Upper lobe of left lung (tissue), 6 donors: ENCODE results near the gene AXIN1. TPM values are rescaled to one million over a fixed set of nuclear protein-coding genes. Genes with fewer than 3 reads are reported as not detected.
A peak's percentile ranks its signal among the peaks of the same experiment; 100 is the strongest.
"Not testable (repeated sequence)": the region's sequence is repeated elsewhere in the genome, so short reads cannot be mapped to it uniquely, and the experiment has no call there.

Experiments
- ATAC-seq, 2 donors: fragments of 200-7000 bp; cut with Tn5 transposase; one replicate each; pipeline ENCODE4 v1.9.1; 2022; ENCODE audit warnings: mild to moderate bottlenecking in 2 of 2, moderate library complexity in 2 of 2; ENCODE audit not compliant: low FRiP score in 2 of 2
- DNase-seq, 2 donors: peaks; one replicate each; pipeline ENCODE4 v3.0.0-alpha.2; 2019 to 2020
- H3K27ac ChIP-seq, 4 donors: fragments of 200-600 bp; sonication (generic); one replicate each; pipeline ENCODE4 v1.5.1; 2016 to 2019
- H3K27me3 ChIP-seq, 4 donors: fragments of 200-600 bp; sonication (generic); one replicate each; pipeline ENCODE4 v1.5.1; 2017 to 2019
- H3K36me3 ChIP-seq, 4 donors: fragments of 200-600 bp; sonication (generic); one replicate each; pipeline ENCODE4 v1.5.1; 2016 to 2019
- H3K4me1 ChIP-seq, 4 donors: fragments of 200-600 bp; sonication (generic); one replicate each; pipeline ENCODE4 v1.5.1; 2018 to 2019
- H3K4me3 ChIP-seq, 4 donors: fragments of 200-600 bp; sonication (generic); one replicate each; pipeline ENCODE4 v1.5.1; 2017 to 2019; ENCODE audit warnings: mild to moderate bottlenecking in 2 of 4, moderate library complexity in 1 of 4
- H3K9me3 ChIP-seq, 4 donors: fragments of 200-600 bp; sonication (generic); one replicate each; pipeline ENCODE4 v1.5.1; 2018 to 2019
- CTCF ChIP-seq, 6 experiments: fragments of 450-650 bp in 4 of 6; fragments of 200-600 bp in 2 of 6; sonication (generic) in 2 of 6; IDR thresholded peaks; one replicate each; pipeline ENCODE4 v1.5.1; 2016 to 2019; ENCODE audit warnings: antibody characterized with exemption in 6 of 6
- EP300 ChIP-seq, 4 donors: sonication (generic); formaldehyde crosslinking; IDR thresholded peaks; one replicate each; pipeline ENCODE4 v1.5.1; 2017; ENCODE audit warnings: antibody characterized with exemption in 4 of 4, control low read depth in 2 of 4
- POLR2A ChIP-seq, 4 donors: fragments of 450-650 bp; IDR thresholded peaks; one replicate each; pipeline ENCODE4 v1.5.1; 2016 to 2017; ENCODE audit warnings: antibody characterized with exemption in 4 of 4, mild to moderate bottlenecking in 2 of 4
- POLR2AphosphoS5 ChIP-seq, 2 donors: sonication (generic); formaldehyde crosslinking; IDR thresholded peaks; one replicate each; pipeline ENCODE4 v1.5.1; 2017; ENCODE audit warnings: antibody characterized with exemption in 2 of 2
- WGBS, 2 donors: methylation state at CpG; one replicate each; pipeline ENCODE4 v1.1.5; 2017 to 2018; 5-methylcytosine and 5-hydroxymethylcytosine counted together
- total RNA-seq, 6 donors: library from RNA; depleted of rRNA in 4 of 6; stranded (reverse); fragments of >200 nt in 4 of 6; gene quantifications; one replicate each; pipeline versions ENCODE4 v1.1.0 to v1.2.1, GENCODE V29; 2016 to 2021
- donor health status: DM: no; HTN: no; CAD: no; lungs with moderate emphysema.
- donor health status: DM: no; HTN: yes; CAD: no; lungs with severe emphysema.

AXIN1 gene
- total RNA-seq, 6 donors from 2014 or later: 26.8 to 45.9 (median 31.9) TPM

DNA sequence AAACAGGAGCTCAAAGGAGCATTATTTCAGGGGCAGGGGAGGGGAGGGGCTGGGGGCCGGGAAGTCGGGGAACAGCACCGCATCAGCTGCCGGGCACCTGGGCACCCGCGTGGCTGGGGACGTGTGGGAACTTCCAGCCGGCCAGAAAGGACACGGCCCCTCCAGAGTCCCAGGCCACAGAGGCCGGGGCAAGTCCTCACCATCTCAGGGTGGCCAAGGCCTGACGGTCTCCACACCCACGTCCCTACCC is 28.2 kb upstream of the AXIN1 start:
- ATAC-seq (peak in 1 of 2 donors; percentile 30), DNase-seq (peak in 1 of 2 donors; percentile 65)
- TF ChIP-seq EP300 (IDR thresholded peaks at IDR 0.05) (no peak), CTCF (IDR thresholded peaks at IDR 0.05) (no peak), POLR2AphosphoS5 (IDR thresholded peaks at IDR 0.05) (no peak), POLR2A (IDR thresholded peaks at IDR 0.05) (no peak)
- Histone ChIP-seq H3K9me3 (no peaks in the 10 kb centered on the region), H3K4me1 (peaks cover 28 to 48% (median 43%) of the 10 kb centered on the region in 4 donors), H3K4me3 (peak overlapping the region; percentile 92 to 100 (median 98)), H3K36me3 (peaks cover 0 to 22% (median 20%) of the 10 kb centered on the region in 4 donors), H3K27me3 (no peaks in the 10 kb centered on the region), H3K27ac (peak overlapping the region; percentile 82 to 95 (median 85))
- 0% methylated on average over 2 to 7 of the region's 12 CpGs for WGBS, 2 donors

DNA sequence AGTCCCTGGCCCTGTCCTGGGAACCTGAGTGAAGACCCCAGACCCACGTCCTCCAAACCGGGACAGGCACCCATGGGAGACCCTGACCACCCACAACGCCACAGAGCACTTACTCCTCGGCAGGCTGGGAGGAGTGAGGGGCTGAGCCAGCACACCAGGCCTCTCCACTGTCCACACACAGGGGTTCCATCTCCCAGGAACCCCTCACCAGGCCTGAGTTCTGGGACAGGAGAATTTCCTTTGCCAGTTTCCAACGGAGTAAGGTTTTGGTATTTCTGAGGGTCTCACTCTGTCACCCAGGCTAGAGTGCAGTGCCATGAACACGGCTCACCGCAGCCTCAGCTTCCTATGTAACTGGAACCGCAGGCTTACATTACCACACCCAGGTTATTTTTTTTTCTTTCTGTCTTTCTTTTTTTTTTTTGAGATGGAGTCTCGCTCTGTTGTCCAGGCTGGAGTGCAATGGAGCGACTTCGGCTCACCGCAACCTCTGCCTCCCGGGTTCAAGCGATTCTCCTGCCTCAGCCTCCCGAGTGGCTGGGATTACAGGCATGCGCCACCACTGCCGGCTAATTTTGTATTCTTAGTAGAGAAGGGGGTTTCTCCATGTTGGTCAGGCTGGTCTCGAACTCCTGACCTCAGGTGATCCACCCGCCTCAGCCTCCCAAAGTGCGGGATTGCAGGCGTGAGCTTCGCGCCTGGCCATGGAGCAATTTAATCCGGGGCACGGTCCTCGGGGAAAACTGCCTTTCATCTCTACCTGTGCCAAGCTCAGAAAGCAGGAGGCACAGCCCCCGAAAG is 27.6 kb upstream of the AXIN1 start:
- ATAC-seq (no peak), DNase-seq (peak in 1 of 2 donors; percentile 45)
- WGBS, 2 donors: 73 to 95% methylated on average over 23 of the region's 27 CpGs
- no peaks in the 10 kb centered on the region for H3K27me3 ChIP-seq
- TF ChIP-seq EP300 (IDR thresholded peaks at IDR 0.05): no peak
- no peak for TF ChIP-seq POLR2AphosphoS5 (IDR thresholded peaks at IDR 0.05)
- TF ChIP-seq POLR2A (IDR thresholded peaks at IDR 0.05): no peak
- no peak for TF ChIP-seq CTCF (IDR thresholded peaks at IDR 0.05)
- H3K36me3 ChIP-seq: peaks cover 0 to 27% (median 23%) of the 10 kb centered on the region in 4 donors
- H3K9me3 ChIP-seq: no peaks in the 10 kb centered on the region
- peak overlapping the region; percentile 35 to 95 (median 85) for H3K27ac ChIP-seq
- peaks cover 28 to 48% (median 43%) of the 10 kb centered on the region in 4 donors for H3K4me1 ChIP-seq
- H3K4me3 ChIP-seq: peak overlapping the region in 3 of 4 donors; percentile 98 to 100 (median 98)

DNA sequence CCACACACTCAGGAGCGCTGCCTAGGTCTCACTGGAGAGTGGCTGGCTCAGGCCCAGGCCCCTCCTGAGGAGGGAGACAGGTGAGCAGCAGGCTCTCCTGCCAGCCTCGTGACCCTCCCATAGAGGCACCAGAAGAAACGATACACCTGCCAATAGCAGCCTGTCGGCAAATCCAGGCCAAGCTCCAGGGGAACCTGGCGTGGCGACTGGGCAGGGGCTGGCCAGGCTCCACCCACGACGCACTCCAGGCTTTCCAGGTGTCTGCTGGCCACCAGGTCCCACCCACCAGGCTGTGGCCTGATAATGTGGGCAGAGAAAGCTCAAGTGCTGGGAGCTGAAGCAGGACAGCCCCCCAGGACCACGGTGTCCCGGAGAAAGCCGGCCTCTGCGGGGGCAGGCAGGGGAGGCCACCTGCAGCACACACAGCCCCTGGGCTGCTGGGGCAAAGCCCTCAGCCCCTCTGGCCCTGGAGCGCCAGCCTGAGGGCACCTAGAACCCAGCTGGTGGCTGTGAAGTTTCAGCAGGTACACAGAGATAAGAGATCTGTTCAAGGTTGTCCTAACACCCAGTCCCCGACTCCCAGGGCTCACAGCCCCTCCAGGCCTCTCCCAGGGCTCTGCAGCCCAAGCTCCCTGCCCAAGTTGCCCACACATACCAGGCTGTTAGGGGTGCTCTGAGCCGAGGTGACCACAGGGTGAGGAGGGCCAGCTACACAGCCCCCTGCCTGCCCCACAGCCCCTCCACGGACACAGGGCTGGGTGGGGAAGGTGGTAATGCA is 26.8 kb upstream of the AXIN1 start:
- peak; percentile 4 to 86 for ATAC-seq
- H3K9me3 ChIP-seq: no peaks in the 10 kb centered on the region
- peaks cover 28 to 46% (median 42%) of the 10 kb centered on the region in 4 donors for H3K4me1 ChIP-seq
- no peaks in the 10 kb centered on the region for H3K27me3 ChIP-seq
- WGBS, 2 donors: 53 to 80% methylated on average over 2 to 8 of the region's 16 CpGs
- peaks cover 0 to 35% (median 31%) of the 10 kb centered on the region in 4 donors for H3K36me3 ChIP-seq
- peak in 1 of 2 donors; percentile 28 for TF ChIP-seq POLR2AphosphoS5 (IDR thresholded peaks at IDR 0.05)
- TF ChIP-seq POLR2A (IDR thresholded peaks at IDR 0.05): peak in 2 of 4 donors; percentile 18 to 27
- no peak for TF ChIP-seq CTCF (IDR thresholded peaks at IDR 0.05)
- TF ChIP-seq EP300 (IDR thresholded peaks at IDR 0.05): no peak
- peak overlapping the region in 1 of 4 donors; percentile 8 for H3K4me3 ChIP-seq
- peak; percentile 86 to 95 for DNase-seq
- peak overlapping the region; percentile 35 to 95 (median 66) for H3K27ac ChIP-seq

DNA sequence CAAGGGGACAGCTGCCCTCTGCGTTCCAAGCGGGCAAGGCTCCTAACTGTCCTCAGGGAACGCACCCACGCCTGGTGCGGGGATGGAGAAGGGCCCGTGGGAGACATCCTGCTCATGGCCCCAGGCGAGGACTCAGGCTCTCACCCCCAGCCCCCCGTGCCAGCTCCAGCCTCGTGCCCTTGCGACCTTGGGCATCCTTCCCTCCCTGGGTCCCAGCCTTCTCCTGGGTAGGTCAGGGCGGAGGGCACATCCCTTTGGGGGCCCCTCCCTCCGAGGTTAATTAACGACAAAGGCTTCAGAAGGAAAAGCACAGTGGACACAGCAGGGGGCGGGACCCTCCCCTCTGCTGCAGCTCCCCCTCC is 26.3 kb upstream of the AXIN1 start:
- WGBS, 2 donors: 69 to 85% methylated on average over 6 to 14 of the region's 14 CpGs
- Histone ChIP-seq H3K4me3 (no peak overlapping the region), H3K36me3 (peaks cover 0 to 41% (median 37%) of the 10 kb centered on the region in 4 donors), H3K27ac (peak overlapping the region in 1 of 4 donors; percentile 95), H3K4me1 (peaks cover 28 to 42% (median 36%) of the 10 kb centered on the region in 4 donors), H3K9me3 (no peaks in the 10 kb centered on the region), H3K27me3 (no peaks in the 10 kb centered on the region)
- no peak for TF ChIP-seq CTCF (IDR thresholded peaks at IDR 0.05)
- no peak for TF ChIP-seq EP300 (IDR thresholded peaks at IDR 0.05)
- no peak for TF ChIP-seq POLR2AphosphoS5 (IDR thresholded peaks at IDR 0.05)
- TF ChIP-seq POLR2A (IDR thresholded peaks at IDR 0.05): no peak
- DNase-seq (peak in 1 of 2 donors; percentile 57), ATAC-seq (no peak)

DNA sequence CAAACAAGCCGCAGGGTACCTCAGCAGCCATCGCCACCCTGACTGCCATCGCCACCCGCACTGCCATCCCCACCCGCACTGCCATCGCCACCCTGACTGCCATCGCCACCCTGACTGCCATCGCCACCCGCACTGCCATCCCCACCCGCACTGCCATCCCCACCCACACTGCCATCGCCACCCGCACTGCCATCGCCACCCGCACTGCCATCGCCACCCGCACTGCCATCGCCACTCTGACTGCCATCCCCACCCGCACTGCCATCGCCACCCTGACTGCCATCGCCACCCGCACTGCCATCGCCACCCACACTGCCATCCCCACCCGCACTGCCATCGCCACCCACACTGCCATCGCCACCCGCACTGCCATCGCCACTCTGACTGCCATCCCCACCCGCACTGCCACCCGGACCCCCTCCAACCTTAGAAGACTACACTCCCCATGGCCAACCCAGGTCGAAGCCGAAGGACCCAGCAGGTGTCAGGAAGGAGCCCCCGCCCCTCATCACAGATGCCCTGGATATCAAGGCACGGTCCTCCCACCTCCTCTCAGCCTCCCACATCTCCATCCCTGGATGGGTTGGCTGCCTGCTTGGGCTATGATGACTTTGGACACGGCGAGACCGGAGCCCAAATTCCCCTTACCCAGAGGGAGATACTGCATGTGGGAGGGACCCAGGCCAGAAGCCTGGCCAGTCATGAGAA is 25.7 kb upstream of the AXIN1 start:
- not testable (repeated sequence) for H3K9me3 ChIP-seq, H3K27ac ChIP-seq, H3K27me3 ChIP-seq, ATAC-seq, H3K4me3 ChIP-seq
- peak in 1 of 2 donors; percentile 49 for DNase-seq
- H3K36me3 ChIP-seq: peaks cover 0 to 46% (median 42%) of the 10 kb centered on the region in 4 donors
- peaks cover 23 to 37% (median 31%) of the 10 kb centered on the region in 4 donors for H3K4me1 ChIP-seq
- 95% methylated on average over 28 to 30 of the region's 36 CpGs for WGBS, 2 donors
